Islet precursor cell (in vitro differentiated cells): Measurements from ENCODE around the gene EML6.
"Not testable (repeated sequence)": the region's sequence is repeated elsewhere in the genome, so short reads cannot be mapped to it uniquely, and the experiment has no call there.

Experiments
- DNase-seq: peaks from one replicate; pipeline ENCODE4 v3.0.0-alpha.2; 2018

EML6 gene

DNA sequence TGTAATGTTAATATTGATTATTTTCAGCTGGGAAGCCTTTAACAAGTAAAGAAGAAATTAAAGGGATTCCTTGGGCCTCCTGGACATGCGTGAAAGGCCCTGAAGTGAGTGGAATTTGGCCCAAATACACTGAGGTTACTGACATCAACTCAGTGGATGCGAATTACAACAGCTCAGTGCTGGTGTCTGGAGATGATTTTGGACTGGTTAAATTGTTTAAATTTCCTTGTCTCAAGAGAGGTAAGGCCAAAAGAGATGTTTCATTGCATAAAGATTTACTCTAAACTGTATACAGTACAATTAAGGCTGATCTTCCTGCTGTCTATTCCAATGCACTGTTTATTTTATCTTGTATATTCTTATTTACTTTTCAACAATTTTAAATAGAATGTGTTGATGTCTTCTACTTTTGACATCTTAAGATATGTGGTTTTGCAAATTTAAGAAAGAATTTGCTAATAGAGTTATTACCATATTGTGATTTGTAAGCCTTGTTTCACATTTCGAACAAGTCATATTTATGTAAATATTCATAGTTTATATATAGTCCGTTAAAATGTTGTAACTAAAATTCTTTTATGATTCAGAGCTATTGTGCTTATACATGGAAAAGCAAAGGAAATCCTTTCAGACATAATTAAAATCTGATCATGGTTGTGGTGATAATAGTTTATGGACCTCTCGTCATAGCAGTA lies 130.3 kb downstream of the EML6 start:
- no peak for DNase-seq

DNA sequence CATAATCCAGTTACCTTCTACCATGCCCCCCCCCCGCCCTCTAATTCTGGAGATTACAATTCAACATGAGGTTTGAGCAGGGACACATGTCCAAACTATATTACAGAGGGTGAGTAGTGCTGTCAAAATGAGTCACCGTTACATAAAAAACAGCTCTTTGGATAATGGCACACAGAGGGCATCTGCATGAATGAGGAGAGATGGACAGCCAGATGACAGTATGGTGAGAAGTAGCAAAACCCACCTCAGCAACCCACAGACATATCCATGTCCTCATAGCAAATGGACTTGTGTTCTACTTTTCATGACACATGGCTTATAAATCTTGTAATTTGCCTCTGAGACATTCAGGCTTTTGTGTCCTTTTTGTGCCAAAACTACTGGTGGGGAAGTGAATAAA lies 132.0 kb downstream of the EML6 start:
- DNase-seq = no peak

DNA sequence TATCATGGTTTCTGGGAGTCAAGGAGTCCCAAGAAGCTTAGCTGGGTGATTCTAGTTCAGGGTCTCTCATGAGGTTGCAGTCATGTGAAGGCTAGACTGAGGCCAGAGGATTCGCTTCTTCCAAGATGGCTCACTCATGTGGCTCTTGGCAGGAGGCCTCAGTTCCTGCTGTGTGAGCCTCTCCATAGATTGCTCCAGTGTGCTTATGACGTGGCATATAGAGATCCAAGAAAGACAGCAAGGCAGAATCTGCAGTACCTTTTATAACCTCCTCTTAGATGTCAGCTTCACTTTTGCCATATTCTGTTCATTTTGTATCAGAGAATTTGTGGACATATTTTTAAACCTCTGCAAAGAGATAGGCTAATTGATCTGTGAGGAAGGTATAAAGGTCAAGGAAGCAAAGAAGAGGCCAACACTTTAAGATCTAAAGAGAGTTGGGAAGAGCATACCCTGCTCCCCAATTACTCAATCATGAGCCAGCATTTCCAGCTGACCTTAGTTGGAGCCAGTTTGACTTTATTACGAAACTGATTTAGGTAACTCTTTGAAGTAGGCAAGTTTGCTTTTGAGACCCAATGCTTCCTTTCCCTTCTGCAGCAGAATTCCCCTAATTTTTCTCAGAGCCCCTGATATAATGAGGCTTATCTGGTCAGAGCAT lies 134.7 kb downstream of the EML6 start:
- no peak for DNase-seq

DNA sequence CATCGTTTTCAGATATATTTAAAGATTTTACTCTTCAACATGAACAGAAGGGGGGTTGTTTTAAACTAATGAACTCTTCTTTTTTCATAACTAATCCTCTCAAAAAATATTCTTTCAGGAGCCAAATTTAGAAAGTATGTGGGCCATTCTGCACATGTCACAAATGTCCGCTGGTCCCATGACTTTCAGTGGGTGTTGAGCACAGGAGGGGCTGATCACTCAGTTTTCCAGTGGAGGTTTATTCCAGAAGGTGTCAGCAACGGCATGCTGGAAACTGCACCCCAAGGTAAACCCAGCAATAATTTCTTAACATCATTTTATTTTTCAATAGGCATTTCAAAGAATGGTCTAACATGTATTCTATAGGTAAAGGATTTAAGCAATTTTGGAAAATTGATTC lies 136.0 kb downstream of the EML6 start:
- no peak for DNase-seq

DNA sequence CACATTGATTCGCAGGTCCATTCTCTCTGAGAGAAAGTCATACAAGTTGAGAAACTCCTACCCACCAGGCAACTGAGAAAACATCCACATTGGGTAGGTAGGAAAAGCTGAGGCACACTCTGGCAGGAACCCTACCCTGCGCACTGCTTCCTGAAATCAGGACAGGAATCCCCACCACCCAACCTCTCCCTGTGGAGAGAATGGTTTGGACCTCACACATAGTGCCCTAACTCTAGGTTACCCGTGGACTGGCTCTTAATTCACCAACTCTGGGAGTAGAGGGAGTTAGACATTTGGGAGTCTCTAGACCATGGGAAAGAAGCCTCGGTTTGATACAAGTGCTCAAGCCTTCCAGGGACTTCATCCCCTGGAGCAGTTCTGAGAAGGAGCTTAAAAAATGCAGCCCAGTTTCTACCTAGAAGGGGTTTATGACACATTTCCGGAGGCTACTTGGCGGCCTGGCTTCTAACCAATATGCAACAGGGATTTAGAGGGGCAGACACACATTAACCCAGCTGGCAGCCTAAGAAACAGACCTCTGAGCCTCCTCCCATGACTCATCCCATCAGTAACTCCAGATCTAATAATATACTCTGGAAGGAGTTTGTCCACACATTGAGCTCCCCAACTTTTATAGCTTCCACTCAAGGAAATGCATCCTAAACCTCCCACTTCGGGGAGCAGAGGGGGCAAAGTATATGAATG lies 136.7 kb downstream of the EML6 start:
- DNase-seq = no peak

DNA sequence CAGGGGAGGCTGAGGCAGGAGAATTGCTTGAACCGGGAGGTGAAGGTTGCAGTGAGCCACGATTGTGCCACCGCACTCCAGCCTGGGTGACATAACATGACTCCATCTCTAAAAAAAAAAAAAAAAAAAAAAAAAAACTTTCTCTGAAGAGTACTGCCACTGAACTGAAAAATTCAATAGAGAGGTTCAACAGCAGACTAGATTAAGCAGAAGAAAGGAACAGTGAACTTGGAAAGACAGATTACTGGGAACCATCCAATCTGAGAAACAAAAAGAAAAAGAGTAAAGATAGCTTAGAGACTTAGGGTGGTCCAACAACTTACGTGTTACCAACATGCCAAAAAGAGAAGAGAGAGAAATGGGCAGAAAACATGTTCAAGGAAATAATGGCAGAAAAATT lies 138.8 kb downstream of the EML6 start:
- DNase-seq = no peak

DNA sequence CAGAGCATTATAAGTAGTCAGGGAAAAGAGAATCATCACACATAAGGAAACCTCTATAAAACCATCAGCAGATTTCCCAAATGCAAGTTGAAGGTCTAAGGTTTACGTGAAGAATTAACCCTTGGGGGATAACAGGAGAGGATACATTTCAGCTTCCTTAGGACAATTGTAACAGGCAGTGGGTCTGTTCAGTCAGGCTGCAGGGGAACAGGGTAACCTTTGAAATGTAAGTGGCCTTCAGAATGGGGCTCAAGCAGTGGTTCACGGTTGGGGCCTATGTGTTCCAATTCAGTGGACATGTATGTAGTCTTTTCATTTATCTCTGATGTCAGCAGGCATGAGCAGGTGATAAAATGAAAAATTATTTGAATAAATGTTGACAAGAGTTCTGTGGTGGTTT lies 139.3 kb downstream of the EML6 start:
- no peak for DNase-seq

DNA sequence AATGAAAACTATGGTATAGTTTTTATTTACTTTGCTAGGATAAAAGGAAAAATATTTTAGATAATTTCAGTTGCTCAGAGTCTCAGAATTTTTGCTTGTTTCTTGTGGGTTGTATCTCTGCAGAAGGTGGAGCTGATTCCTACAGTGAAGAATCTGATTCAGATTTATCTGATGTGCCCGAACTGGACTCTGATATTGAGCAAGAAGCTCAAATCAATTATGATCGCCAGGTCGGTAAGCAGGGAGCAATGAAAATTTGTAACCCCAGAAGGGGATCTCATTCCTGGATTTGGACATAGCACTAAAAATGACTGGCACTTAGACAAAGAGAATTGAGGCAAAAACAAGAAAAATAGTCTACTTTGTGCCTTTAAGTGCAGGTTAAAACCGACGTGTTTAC lies 140.2 kb downstream of the EML6 start:
- DNase-seq = no peak

DNA sequence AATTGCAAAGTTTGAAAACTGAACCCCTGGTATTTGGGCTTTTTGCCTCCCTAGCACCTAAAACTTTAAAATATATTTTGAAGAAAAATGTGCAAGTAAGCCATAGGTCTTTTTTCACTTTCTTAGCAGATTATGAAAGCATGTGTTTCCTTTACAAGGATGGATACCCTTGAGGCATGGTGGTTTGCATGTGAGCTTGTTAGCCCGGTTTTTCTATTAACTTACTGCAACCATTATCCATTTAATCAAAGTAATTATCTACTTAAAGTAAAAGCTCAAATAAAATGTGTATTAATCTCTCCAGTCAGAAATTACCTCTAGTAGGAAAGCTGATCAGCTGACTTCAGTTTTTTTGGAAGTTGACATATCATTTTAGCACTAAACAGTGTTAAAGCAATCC lies 140.6 kb downstream of the EML6 start:
- no peak for DNase-seq

DNA sequence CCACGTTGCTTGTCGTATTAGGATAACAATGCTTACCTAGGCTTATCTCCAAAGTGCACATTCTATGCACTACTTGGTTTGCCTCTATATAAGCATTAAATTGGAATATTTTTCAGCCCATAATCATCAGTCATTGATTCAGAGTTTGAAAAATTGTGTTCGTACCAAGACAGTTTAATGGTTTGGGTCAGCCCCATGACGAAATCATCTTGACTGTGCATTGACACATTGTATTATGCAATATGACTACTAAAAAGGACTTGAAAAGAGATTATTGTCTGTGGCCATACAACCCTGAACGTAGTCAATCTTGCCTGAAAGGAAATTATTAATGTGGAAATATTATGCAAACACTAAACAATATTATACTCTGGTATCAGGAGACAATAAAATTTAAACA lies 141.3 kb downstream of the EML6 start:
- no peak for DNase-seq

DNA sequence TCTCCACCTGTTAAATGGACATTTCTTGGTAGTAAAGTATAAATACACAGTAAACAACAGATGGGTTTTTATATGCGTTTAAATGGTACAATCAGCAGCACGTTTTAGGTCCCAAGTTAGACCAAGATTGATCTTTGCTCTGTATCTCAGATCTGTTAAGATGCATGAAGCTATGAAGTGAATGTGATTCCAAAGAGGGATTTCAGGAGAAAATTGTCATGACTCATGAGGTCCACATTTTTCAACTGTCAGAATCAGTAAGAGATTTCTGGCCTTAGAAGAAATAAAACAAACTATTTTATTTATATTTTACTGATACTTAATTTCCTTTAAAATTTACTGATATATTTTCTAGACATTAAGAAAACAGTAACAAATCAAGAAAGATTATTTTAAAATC lies 142.7 kb downstream of the EML6 start:
- DNase-seq = no peak

DNA sequence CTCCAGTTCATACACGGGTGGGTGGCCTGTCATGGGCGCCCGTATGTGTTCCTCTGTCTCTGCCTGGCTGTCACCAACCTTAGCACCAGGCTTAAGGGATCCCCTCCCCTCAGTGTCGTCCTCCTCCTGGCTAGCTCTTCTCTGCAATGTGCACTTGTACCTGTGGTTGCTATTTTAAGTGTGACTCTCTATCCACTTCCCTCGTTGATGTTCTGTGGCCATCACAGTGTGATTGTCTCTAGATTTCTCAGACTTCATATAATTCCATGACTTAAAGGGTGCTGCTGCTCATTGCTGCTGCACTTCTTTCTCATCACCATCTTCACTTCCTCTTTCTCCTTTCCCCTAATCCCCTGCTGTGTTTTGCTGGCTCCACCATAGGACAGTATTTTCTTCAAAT lies 143.4 kb downstream of the EML6 start:
- DNase-seq = no peak

DNA sequence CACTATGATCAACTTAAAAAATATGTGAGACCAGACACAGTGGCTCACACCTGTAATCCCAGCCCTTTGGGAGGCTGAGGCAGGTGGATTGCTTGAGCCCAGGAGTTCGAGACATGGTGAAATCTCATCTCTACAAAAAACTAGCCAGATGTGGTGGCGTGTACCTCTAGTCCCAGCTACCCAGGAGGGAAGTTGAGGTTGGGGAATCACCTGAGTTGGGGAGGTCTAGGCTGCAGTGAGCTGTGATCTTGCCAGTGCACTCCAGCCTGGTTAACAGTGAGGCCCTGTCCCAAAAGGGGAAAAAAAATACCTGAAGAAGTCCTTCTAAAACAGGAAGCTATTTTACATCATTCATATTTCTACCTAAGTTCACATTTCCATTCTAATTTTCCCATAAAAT lies 144.0 kb downstream of the EML6 start:
- DNase-seq = no peak

DNA sequence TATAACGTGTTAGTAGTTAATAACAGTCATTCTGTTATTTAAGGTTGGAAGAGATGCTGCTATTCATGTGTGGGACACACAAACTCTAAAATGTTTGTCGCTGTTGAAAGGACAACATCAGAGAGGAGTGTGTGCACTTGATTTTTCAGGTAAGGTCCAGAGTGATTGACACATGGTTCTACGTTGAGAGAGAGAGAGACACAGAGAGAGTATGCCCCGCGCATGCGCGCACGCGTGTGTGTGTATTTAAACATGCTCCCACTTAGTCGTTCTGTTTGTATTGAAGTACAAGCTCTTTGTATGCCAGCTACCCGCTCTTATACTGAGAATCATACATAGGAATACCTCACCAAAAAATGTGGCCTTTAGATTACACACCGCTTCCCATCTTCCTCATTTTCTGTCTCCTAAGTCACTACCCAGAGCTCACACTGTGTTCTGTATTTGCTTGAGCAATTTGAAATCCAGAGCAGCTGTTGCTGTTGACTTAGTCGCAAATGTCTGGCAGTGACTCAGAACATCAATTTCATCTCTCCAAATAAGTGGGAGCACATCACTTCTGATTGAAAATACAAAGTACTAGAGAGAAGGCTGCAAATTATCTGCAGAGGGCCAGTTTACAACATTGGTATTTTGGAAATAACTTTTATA lies 148.1 kb downstream of the EML6 start:
- no peak for DNase-seq

DNA sequence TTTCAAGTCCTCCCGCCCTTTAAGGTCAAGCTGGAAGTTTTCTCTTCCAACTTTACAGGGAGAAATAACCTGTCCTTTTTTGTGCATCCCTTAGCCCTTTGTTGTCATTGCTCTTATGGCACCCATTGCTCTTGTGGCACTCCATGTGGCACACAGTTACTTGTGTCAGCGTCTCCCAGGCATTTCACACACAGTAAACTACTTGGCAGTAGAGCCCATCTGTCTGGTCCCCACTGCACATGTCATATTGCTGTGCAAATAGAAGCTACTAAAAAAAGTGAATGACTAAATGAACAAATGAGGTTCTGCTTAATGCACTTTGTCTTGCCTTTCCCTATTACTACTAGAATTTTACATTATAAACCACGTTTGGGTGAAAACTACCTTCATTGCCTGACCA lies 149.3 kb downstream of the EML6 start:
- no peak for DNase-seq

DNA sequence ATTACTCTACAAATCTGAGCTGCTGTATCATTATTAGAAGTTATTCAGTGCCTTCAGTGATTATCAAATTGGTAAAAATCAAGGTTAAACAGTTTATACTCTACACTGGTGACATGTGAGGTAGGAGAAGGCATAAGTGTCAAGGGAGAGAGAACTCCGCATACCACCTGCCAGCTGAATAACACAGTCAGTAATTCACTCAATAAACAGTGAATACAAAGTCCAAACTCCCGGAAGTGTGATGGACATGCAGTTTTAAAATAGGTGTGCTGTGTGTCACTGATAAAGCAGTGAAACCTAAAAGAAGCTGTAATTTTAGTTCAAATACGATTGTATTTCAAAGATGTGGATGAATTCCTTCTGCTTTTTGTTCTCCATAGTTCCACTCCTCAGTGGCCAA lies 149.8 kb downstream of the EML6 start:
- DNase-seq = not testable (repeated sequence)

DNA sequence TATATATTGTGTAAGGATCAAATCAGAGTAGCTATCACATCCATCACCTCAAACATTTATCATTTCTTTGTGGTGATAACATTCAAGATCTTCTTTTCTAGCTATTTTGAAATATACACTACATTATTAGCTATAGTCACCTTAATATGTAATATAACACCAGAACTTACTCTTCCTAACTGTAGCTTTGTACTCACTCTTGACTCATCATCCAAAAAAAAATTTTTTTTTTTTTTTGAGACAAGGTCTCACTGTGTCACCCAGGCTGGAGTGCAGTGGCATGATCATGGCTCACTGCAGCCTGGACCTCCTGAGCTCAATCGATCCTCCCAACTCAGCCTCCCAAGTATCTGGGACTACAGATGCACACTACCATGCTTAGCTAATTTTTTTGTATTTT lies 153.3 kb downstream of the EML6 start:
- no peak for DNase-seq

DNA sequence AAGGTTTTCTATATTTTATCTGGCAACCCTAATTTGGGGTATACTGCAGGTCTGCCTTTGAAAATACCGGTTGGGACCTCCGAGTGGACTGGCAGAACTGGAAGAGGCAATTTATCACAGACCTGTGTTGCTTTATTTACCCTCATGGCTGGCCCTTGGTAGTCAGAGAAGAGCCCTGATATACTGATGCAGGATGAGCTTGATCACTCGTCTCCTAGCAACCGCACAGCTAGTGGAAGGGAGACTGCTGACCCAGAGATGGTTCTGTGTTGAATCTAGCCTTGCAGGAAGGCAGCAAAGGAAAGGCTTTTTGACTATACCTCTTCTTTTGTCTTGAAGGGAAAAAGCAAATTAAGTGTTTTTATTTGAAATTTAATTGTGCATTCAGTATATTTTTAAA lies 154.7 kb downstream of the EML6 start:
- no peak for DNase-seq

DNA sequence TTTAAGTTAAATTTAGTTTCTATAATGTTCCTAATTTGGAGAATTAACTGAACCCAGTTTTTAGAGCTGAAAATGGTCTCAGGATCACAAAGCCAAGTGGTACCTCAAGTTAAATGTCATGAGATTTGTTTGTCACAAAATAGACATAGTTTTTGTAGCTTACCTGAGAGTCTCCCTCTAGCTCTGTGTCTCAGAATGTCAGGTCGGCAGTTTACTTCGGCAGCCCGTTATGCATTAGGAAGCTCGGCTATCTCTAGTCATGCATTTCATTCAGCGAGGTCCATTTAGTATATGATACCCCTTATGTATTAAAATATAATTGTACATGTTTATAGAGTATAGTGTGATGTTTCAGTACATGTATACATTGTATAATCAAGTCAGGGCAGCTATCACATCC lies 155.6 kb downstream of the EML6 start:
- no peak for DNase-seq

DNA sequence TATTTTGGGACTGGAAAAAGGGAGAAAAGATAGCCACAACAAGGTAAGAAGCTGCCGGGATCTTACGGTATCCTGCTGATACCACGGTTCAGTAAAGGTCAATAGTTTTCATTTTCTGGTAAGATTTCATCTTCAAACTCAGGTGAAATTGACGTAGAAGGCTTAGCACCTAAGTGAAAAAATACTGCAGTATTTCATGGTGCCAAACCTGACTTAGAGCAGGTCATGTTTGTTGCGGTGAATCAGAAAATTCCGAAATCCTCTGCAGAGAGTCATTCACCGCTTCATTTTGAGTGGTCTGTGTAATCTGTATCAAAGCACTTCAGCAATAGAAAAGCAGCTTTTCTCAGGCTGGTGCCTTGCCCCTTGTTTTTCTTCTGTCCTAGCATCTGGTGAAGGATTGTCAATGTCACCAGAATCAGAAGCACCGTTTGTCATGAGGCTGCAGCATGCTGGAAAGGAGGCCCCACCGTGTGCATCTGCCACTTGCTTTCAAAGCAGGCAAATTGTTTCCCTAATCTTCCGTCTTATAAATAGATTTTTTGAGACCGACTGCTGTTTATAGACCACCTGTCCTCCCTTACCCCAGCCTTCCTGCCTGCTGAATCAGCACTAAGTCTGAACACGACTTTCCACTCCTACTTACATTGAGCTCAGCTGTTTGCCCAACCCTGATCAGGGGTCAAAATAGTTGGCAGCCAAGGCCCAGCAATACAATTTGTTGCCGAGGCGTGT lies 156.3 kb downstream of the EML6 start:
- no peak for DNase-seq

DNA sequence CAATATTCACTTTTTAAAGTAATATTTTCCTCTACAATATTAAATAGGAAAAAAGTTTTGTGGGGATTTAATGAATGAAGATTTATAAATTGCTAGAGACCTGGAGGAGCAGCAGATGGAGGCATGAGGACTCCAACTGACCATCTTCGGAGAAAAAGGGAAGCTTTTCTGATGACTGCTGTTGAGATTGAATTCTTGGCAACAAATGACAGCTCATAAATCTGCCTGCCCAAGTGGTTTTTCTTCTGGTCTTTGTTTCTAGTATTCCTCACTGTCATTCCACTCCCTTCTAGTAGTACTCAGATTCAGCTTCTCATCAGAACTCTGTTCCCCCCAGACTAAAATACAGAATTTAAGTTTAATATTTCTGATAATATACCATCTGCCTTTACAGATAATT lies 157.0 kb downstream of the EML6 start:
- no peak for DNase-seq

DNA sequence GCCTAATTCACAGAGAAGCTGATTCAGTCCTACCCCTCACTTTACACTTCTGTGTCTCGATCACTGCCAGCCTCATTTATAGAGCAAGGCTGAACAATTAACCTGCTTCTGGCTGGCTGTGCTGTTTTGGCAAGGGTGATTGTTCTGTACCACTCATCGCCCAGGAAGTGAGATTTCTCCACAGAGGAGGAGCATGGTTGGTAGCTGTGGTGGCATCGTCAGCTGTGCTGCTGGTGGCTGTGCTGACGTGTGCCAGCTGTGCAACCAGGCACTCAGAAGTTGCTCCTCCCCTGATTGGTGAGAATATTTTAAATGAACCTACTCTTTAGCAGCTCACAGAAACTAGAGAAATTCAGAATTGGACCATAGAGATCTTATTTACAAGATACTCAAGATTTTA lies 158.3 kb downstream of the EML6 start:
- DNase-seq = no peak

DNA sequence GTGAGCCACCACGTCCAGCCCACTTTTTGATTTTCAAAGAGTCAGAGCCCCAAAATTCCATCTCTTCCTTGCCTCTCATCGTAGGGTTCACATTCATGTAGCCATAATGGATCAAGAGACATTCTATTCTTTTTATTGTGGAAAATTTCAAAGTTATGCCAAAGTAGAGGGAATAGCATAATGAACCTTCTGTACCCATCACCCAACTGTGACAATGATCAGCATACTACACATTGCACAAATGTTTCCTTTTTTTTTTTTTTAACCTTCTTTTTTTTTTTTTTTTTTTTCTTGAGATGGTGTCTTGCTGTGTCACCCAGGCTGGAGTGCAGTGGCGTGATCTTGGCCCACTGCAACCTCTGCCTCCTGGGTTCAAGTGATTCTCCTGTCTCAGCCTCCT lies 162.4 kb downstream of the EML6 start:
- no peak for DNase-seq
